HepG2 (cell line): ENCODE data around the gene CXXC5. TPM values are rescaled to one million over a fixed set of nuclear protein-coding genes. Genes with fewer than 3 reads are reported as not detected.
A peak's percentile ranks its signal among the peaks of the same experiment; 100 is the strongest.

Source experiments
- ATAC-seq: fragments of 200-7000 bp; cut with Tn5 transposase; 3 replicates; pipeline ENCODE4 v1.9.1; 2020; ENCODE audit warnings: mild to moderate bottlenecking, moderate library complexity
- BruUV-seq: library from RNA; stranded (reverse); fragments of 400-500 nt; replicated peaks from 2 replicates; lab custom pipeline; 2021; lab: Mats Ljungman, UMichigan
- CTCF ChIA-PET: fragments of 300-600 bp; formaldehyde crosslinking; extraction: SDS; loops from one replicate; lab custom pipeline; 2021; ENCODE audit warnings: low total read pairs, inconsistent platforms, low intra/inter-chr PET ratio; lab: Yijun Ruan, JAX
- POLR2A ChIA-PET: fragments of 350-600 bp; sonication (Branson Sonifier 250); formaldehyde crosslinking; loops from one replicate; lab custom pipeline; 2020; ENCODE audit warnings: antibody characterized with exemption, inconsistent platforms; lab: Yijun Ruan, JAX
- DNase-seq: peaks from one replicate; pipeline ENCODE4 v3.0.0-alpha.2; 2015; ENCODE audit warnings: low spot score
- FAIRE-seq: peaks from 3 replicates; lab custom pipeline; 2011; peaks lifted over from hg19 to GRCh38; lab: Jason Lieb, UNC
- H2AFZ ChIP-seq: one replicate; pipeline ENCODE4 v1.6.1; 2011; ENCODE audit warnings: low read length, inconsistent platforms
- H3K27ac ChIP-seq: fragments of 300-600 bp; 3 replicates; pipeline ENCODE4 v1.8.0; 2011; ENCODE audit warnings: mixed run types, mild to moderate bottlenecking, mixed read lengths, low read length, inconsistent platforms; ENCODE audit not compliant: insufficient read depth; ENCODE audit errors: extremely low read length
- H3K27me3 ChIP-seq, 2 experiments: fragments of 200-600 bp in 1 of 2; 2 replicates in 1 of 2; 3 replicates in 1 of 2; pipeline versions ENCODE4 v1.6.0 to v1.8.0; 2011; ENCODE audit warnings: low read length in 2 of 2, mild to moderate bottlenecking in 2 of 2, moderate library complexity in 2 of 2, inconsistent platforms in 1 of 2; ENCODE audit not compliant: insufficient read depth in 2 of 2, control insufficient read depth in 1 of 2
- H3K36me3 ChIP-seq, 2 experiments: fragments of 200-600 bp in 1 of 2; replicated peaks in 1 of 2; 2 replicates in 1 of 2; 3 replicates in 1 of 2; pipeline versions ENCODE4 v1.5.1 to v1.8.0; 2011; ENCODE audit warnings: low read length in 2 of 2, inconsistent platforms in 1 of 2; ENCODE audit not compliant: insufficient read depth in 2 of 2, control insufficient read depth in 1 of 2
- H3K4me1 ChIP-seq: 2 replicates; pipeline ENCODE4 v1.5.1; 2012; ENCODE audit warnings: low read length, inconsistent platforms; ENCODE audit not compliant: insufficient read depth
- H3K4me2 ChIP-seq: 2 replicates; pipeline ENCODE4 v1.6.0; 2011; ENCODE audit warnings: low read depth, low read length, inconsistent platforms
- H3K4me3 ChIP-seq, 3 experiments: fragments of 200-600 bp in 1 of 3; sonication (generic), shearing (Covaris generic) in 1 of 3; replicated peaks in 1 of 3; 2 replicates each; pipeline ENCODE4 v1.5.1; 2011 to 2016; ENCODE audit warnings: low read length in 3 of 3, inconsistent platforms in 2 of 3, low read depth in 2 of 3, mild to moderate bottlenecking in 2 of 3, control low read depth in 1 of 3, mixed read lengths in 1 of 3; ENCODE audit not compliant: insufficient read depth in 1 of 3
- H3K79me2 ChIP-seq: one replicate; pipeline ENCODE4 v1.6.1; 2011; ENCODE audit warnings: low read length, inconsistent platforms; ENCODE audit not compliant: insufficient read depth
- H3K9ac ChIP-seq: 2 replicates; pipeline ENCODE4 v1.6.0; 2011; ENCODE audit warnings: mild to moderate bottlenecking, low read depth, low read length, inconsistent platforms; ENCODE audit not compliant: insufficient read depth
- H3K9me3 ChIP-seq: 2 replicates; pipeline ENCODE4 v1.5.1; 2012; ENCODE audit warnings: mild to moderate bottlenecking, low read length
- H4K20me1 ChIP-seq: 2 replicates; pipeline ENCODE4 v1.6.0; 2011; ENCODE audit warnings: inconsistent platforms, mild to moderate bottlenecking, low read length, moderate library complexity; ENCODE audit not compliant: insufficient read depth
- HNRNPL ChIP-seq: fragments of 200-400 bp; formaldehyde crosslinking; IDR thresholded peaks from 2 replicates; pipeline ENCODE4 v1.6.1; 2017; ENCODE audit warnings: mild to moderate bottlenecking, low read depth, low read length
- IKZF1 ChIP-seq: fragments of 450-650 bp; IDR thresholded peaks from 2 replicates; pipeline ENCODE4 v1.7.1; 2016
- IRX3 ChIP-seq: sonication (generic); formaldehyde crosslinking; IDR thresholded peaks from 2 replicates; pipeline ENCODE4 v1.8.1; 2023; ENCODE audit warnings: mild to moderate bottlenecking, low read depth, missing genetic modification reagents, borderline replicate concordance
- KDM1A ChIP-seq: IDR thresholded peaks from 2 replicates; pipeline ENCODE4 v1.6.1; 2016; ENCODE audit warnings: missing compliant biosample characterization
- ZFP82 ChIP-seq: sonication (generic); formaldehyde crosslinking; IDR thresholded peaks from 2 replicates; pipeline ENCODE4 v1.5.1; 2020; ENCODE audit warnings: mild to moderate bottlenecking, missing genetic modification reagents, borderline replicate concordance
- ZMYM3 ChIP-seq: sonication (generic); formaldehyde crosslinking; IDR thresholded peaks from 2 replicates; pipeline ENCODE4 v1.5.1; 2020; ENCODE audit warnings: mild to moderate bottlenecking, missing genetic modification reagents
- ZNF30 ChIP-seq: sonication (generic); formaldehyde crosslinking; IDR thresholded peaks from 2 replicates; pipeline ENCODE4 v1.5.0; 2020; ENCODE audit warnings: mild to moderate bottlenecking, missing genetic modification reagents
- ZNF629 ChIP-seq: sonication (generic); formaldehyde crosslinking; conservative IDR thresholded peaks from 2 replicates; pipeline ENCODE4 v1.5.0; 2020; ENCODE audit warnings: missing genetic modification reagents
- WGBS: methylation state at CpG from one replicate; pipeline ENCODE4 v1.1.6; 2017; ENCODE audit warnings: low lambda C conversion rate; 5-methylcytosine and 5-hydroxymethylcytosine counted together
- in situ Hi-C: cut with HindIII; loops from 2 replicates; pipeline ENCODE4 v1.10.0; 2017; ENCODE audit warnings: low pct_unique_long_range_greater_than_20kb; ENCODE audit not compliant: extremely low pct_ligation_motif_present
- intact Hi-C: fragments of 100-400 bp; cut with micrococcal nuclease; formaldehyde crosslinking; loops from one replicate; pipeline ENCODE4 v1.10.0; 2022; ENCODE audit not compliant: unreplicated experiment
- polyA plus RNA-seq, 8 experiments: library from polyadenylated mRNA; depleted of rRNA in 3 of 8; stranded (reverse) in 7 of 8; unstranded in 1 of 8; fragments of >200 nt; fragmentation: Illumina TruSeq in 4 of 8; extraction: Trizol in 4 of 8; gene quantifications; 2 replicates each; pipeline versions ENCODE4 v1.2.1 to v1.2.3, GENCODE V29; 2011 to 2016; ENCODE audit warnings: low read depth in 4 of 8, missing spikeins in 1 of 8, mixed read lengths in 1 of 8; ENCODE audit not compliant: insufficient read depth in 1 of 8
- total RNA-seq, 5 experiments: library from RNA; depleted of rRNA; stranded (reverse); fragments of >200 nt; fragmentation: Illumina TruSeq; extraction: Trizol; gene quantifications; 2 replicates each; pipeline ENCODE4 v1.2.3, GENCODE V29; 2016; ENCODE audit warnings: low read depth in 1 of 5
- TF ChIP-seq, protein P1 (sequence below): sonication (generic); formaldehyde crosslinking; conservative IDR thresholded peaks from 2 replicates; pipeline ENCODE4 v1.8.0; 2022; ENCODE audit warnings: mild to moderate bottlenecking, moderate library complexity, missing genetic modification reagents

Gene CXXC5
- total and polyA plus RNA-seq, 2 of the 13 experiments (the other 11 are each of a cell fraction or from before 2014, with no cell fraction given): 32.3 to 33.0 TPM

DNA sequence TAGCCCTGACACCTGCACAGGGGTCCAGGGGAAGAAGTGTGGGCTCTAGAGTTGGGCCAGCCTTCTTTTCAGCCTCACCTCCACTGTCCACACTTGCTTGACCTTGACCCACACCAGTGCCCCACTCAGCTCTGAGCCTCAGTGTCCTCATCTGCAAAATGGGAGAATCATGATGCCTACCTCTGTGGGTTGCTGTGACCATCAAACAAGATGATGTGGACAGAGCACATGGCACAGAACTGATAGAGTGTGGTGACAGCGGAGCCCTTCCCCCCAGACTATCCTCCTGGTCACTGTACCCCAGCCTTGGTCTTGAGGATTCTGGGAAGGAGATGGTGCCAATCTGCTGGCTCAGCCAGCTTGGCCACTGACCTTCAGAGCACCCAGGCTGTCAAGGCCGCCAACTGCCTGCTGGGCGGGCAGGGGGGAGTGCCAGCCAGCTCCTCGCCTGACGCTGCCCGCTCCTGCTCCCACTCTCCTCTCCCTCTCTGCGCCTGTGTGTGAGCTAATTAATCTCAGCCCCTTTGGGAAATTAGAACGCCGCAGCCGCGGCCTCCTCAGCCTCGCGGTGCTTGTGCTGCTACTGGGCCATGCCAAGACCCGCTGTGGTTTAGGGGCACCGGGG, 16.7 kb downstream of the CXXC5 start:
- H3K4me1 ChIP-seq: peaks cover 53% of the 10 kb centered on the region
- H3K36me3 ChIP-seq: peaks cover 13 to 32% of the 10 kb centered on the region in 2 experiments
- ATAC-seq: no peak
- TF ChIP-seq ZFP82 (CRISPR knock-in tag) (no peak), IRX3 (no peak), ZNF30 (no peak), KDM1A (CRISPR knock-in tag) (0 out of 2 replicates have a peak, but pooled peaks have one; percentile 48), HNRNPL (0 out of 2 replicates have a peak, but pooled peaks have one; percentile 60), IKZF1 (no peak), ZNF629 (CRISPR knock-in tag) (peak; percentile 95), ZMYM3 (CRISPR knock-in tag) (peak; percentile 45; the same call in 1 of the 2 replicates)
- TF ChIP-seq, protein P1, sequence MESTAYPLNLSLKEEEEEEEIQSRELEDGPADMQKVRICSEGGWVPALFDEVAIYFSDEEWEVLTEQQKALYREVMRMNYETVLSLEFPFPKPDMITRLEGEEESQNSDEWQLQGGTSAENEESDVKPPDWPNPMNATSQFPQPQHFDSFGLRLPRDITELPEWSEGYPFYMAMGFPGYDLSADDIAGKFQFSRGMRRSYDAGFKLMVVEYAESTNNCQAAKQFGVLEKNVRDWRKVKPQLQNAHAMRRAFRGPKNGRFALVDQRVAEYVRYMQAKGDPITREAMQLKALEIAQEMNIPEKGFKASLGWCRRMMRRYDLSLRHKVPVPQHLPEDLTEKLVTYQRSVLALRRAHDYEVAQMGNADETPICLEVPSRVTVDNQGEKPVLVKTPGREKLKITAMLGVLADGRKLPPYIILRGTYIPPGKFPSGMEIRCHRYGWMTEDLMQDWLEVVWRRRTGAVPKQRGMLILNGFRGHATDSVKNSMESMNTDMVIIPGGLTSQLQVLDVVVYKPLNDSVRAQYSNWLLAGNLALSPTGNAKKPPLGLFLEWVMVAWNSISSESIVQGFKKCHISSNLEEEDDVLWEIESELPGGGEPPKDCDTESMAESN (CRISPR knock-in tag): no peak
- TF ChIP-seq, all 625 proteins: peak for 4
- Histone ChIP-seq H3K9ac (no peak overlapping the region), H3K27ac (no peak overlapping the region), H3K79me2 (peaks cover 92% of the 10 kb centered on the region), H3K9me3 (no peaks in the 10 kb centered on the region), H3K27me3 (no peaks in the 10 kb centered on the region), H3K4me3 (no peak overlapping the region), H3K4me2 (no peak overlapping the region), H4K20me1 (peaks cover 77% of the 10 kb centered on the region), H2AFZ (no peak overlapping the region)
- 97% methylated on average over 11 of the region's 15 CpGs for WGBS
- BruUV-seq: no TSS peak
- DNase-seq (no peak), FAIRE-seq (no peak)
- ChIA-PET CTCF (no interaction called here), POLR2A (interaction anchor here (3.5 kb wide), 1 partner anchor 10 kb away, joined by 12 read pairs; no protein-coding TSS in a partner anchor)
- in situ Hi-C loops (no loop called here), intact Hi-C loops (no loop called here)
